ENCODE data around the gene DDX1.

DNA sequence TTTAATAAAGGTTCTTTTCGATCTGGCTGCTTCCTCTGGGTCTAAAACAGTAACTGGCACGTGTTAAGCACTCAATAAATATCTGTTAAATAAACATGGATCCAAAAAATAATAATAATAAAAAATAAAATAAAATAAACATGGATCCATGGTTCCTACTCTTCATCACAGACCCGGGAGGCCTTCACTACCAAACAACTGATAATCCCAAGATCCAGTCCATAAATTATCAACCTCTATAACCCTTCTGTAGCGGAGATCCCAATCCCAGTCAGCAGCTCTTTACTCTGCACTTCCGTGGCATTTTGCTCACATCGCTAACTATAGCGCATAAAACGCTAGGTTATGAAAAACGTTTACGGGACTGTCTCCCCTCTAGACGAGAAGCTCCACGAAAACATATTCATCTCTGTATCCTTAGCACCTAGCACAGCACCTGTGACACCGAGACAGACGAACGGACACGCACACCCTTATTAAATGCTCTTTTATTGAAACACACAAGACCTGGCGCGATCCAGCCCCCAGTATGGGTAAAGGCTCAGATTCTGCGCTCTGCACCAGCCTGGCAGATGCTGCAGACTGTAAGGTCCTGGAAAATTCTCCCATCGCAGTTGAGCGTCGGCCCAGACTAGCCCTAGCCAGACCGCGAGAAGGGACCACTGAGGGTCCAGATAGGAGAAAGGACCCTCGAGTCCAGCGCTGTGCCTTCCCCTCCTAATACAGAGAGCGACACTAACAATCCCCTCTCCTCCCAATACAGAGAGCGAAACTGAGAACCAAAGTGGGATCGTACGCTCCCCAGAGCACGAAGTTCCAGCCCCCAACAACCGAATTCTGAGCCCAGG is 31.3 kb upstream of the DDX1 start:
- TF ChIP-seq EZH2 (IDR thresholded peaks at IDR 0.05; ENCODE audit: insufficient read depth, poor library complexity, severe bottlenecking), result no peak
- no peak for TF ChIP-seq EZH2phosphoT487 (IDR thresholded peaks at IDR 0.05; ENCODE audit: insufficient read depth, low read depth)

Measured in GM23248 (cell line).